GM10248 (cell line): ENCODE measurements around the gene SLC25A41.

ENCODE experiments used
- CTCF ChIA-PET: fragments of 300-600 bp; sonication (Branson Sonifier 250); formaldehyde crosslinking; extraction: SDS; loops from one replicate; lab custom pipeline; 2021; ENCODE audit warnings: antibody characterized with exemption; lab: Yijun Ruan, JAX
- POLR2A ChIA-PET: fragments of 350-650 bp; sonication (Branson Sonifier 250); formaldehyde crosslinking; extraction: SDS; loops from one replicate; lab custom pipeline; 2020; ENCODE audit warnings: antibody characterized with exemption; lab: Yijun Ruan, JAX
- DNase-seq: peaks from one replicate; pipeline ENCODE4 v3.0.0; 2012; ENCODE audit errors: extremely low spot score
- TF ChIP-seq, protein P1 (sequence below): IDR thresholded peaks from 2 replicates; pipeline ENCODE4 v1.5.1; 2012; ENCODE audit warnings: mild to moderate bottlenecking, low read depth; ENCODE audit errors: extremely low read depth, missing control alignments, control extremely low read depth

SLC25A41 gene

DNA sequence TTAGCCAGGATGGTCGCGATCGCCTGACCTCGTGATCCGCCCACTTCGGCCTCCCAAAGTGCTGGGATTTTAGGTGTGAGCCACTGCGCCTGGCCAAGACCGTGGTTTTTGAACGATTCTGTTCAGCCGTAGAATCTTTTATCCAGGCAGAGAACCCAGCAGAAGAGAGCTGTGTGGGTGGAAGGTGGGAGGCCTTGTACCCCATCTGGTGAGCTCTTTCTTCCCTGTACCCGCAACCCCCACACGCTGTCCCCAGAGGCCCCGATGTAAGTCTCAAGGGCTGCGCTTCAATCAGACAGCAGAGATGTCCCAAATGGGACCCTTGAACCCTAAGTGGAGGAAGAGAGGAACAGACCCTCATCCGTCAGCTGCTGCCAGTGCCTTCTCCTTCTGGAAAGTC lies 22.4 kb upstream of the SLC25A41 start:
- CTCF ChIA-PET: interaction anchor here (1.5 kb wide), 1 partner anchor 9 kb away, joined by 3 read pairs; no protein-coding TSS in a partner anchor
- POLR2A ChIA-PET: no interaction called here
- DNase-seq: no peak
- TF ChIP-seq, protein P1, sequence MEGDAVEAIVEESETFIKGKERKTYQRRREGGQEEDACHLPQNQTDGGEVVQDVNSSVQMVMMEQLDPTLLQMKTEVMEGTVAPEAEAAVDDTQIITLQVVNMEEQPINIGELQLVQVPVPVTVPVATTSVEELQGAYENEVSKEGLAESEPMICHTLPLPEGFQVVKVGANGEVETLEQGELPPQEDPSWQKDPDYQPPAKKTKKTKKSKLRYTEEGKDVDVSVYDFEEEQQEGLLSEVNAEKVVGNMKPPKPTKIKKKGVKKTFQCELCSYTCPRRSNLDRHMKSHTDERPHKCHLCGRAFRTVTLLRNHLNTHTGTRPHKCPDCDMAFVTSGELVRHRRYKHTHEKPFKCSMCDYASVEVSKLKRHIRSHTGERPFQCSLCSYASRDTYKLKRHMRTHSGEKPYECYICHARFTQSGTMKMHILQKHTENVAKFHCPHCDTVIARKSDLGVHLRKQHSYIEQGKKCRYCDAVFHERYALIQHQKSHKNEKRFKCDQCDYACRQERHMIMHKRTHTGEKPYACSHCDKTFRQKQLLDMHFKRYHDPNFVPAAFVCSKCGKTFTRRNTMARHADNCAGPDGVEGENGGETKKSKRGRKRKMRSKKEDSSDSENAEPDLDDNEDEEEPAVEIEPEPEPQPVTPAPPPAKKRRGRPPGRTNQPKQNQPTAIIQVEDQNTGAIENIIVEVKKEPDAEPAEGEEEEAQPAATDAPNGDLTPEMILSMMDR: no peak

DNA sequence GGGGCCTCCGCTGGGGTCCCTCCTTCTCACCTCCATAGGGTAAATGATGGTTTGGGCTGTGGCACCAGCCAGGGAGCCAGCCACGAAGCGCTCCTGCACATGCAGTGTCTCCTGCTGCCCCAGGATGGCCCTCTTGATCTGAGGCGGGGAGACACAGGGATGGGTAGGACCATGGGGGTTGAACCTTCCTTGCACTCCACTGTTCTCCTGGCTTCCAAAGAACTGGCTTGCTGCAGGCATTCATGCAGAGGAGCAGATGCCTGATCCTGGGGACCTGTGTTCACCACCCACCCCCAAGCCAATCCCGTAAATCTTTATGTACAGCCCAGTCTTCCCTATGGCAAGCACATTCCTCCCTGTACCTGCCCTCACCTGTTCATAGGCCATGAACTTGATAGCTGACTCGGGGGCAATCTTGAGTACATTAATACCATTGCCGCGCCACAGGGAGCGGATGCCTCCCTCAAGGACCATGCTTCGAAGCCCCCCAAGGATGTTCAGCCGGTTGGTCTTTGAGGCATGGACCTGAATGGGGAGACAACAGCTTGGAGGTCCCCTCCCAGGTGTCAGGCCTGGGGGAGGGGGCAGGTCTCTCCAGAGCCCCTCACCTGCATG lies 20.5 kb upstream of the SLC25A41 start:
- POLR2A ChIA-PET: no interaction called here
- TF ChIP-seq, protein P1: no peak
- DNase-seq: no peak
- CTCF ChIA-PET: interaction anchor here (1.0 kb wide), 1 partner anchor 88 kb away, joined by 3 read pairs; no protein-coding TSS in a partner anchor

DNA sequence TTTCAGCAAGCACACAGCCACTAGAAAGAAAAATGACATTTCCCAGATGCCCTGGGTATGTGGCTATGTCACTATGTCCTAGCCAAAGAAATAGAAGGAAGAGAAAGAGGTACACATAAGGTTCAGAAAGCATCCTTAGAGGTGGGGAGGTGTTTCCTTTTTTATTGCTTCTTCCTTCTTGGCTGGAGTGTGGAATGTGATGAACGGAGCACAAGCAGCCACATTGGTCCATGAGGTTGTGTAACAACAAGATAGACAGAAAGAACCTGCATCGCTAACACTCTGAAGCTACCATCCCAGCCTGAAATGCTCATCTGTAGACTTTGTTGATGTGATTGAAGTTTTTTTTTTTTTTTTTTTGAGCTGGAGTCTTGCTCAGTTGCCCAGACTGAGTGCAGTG lies 19.3 kb upstream of the SLC25A41 start:
- CTCF ChIA-PET: interaction anchor here (1.0 kb wide), 1 partner anchor 87 kb away, joined by 3 read pairs; no protein-coding TSS in a partner anchor
- DNase-seq: no peak
- POLR2A ChIA-PET: no interaction called here
- TF ChIP-seq, protein P1: no peak

DNA sequence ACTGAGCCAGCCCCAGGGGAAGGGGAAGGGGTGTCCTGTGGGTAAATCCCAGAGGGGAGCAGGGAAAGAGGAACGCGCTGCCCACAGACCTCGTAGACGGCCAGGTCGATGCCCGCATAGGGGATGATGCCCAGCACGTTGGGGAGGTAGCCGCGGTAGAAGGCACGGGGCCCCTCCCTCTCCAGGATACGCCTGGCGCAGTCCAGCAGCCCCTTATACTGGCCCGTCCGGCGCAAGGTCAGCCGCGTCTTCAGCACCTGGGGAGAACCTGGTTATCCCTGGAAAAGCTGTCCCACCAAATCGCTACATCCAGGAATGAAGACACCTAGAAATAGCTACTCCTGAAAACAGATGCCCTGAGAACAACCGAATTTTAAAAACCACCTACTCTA lies 18.7 kb upstream of the SLC25A41 start:
- CTCF ChIA-PET: no interaction called here
- TF ChIP-seq, protein P1: no peak
- no peak for DNase-seq
- POLR2A ChIA-PET: no interaction called here

DNA sequence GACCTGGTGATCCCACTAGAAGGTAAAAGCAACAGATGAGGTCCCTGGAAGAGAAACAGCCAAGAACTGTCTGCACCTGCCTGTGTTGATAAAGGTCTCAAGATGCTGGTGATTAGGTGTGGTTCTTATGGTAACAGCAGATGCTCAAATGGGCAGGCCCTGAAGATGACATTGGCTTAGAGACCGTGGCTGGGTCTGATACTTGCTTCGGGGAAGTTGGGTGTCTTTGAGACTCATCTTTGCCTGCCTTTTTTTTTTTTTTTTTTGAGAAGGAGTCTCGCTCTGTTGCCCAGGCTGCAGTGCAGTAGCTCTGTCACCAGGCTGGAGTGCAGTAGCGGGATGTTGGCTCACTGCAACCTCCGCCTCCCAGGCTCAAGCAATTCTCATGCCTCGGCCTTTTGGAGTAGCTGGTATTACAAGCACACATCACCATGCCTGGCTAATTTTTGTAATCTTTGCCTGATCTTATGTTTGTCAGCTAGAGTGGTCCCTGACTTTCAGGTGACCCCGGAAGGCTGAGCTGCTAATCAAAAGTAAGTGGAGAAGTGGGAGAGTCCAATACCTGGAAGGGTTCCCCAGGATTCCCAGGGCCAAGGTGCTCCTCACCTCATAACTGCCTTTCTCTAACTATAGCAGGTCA lies 18.1 kb upstream of the SLC25A41 start:
- ChIA-PET CTCF (no interaction called here), POLR2A (no interaction called here)
- TF ChIP-seq, protein P1: no peak

DNA sequence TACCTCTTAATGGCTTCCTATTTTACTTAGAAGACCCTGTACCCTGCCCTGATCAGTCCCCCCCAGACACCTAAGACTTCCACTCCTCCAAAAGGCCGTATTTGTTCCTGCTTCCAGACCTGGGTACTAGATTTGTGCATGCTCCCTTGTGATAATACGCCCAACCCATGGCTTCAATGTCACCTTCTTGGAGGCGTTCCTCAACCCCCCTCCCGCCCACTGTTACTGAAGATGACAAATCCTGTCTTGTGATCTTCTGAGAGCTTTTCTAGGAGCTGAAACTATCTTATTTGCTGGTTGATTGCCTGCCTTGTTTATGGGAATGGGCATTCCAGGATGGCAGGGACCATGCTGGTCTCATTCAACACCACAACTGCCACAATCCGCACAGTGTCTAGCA lies 16.6 kb upstream of the SLC25A41 start:
- POLR2A ChIA-PET: no interaction called here
- TF ChIP-seq, protein P1: no peak
- no peak for DNase-seq
- CTCF ChIA-PET: interaction anchor here (1.8 kb wide), 1 partner anchor 16 kb away, joined by 4 read pairs; no protein-coding TSS in a partner anchor

More for the DNA sequence above, 18.1 kb upstream of the SLC25A41 start:
- DNase-seq: no peak
